Activated CD8-positive, alpha-beta memory T cell treated with anti-CD3 and anti-CD28 coated beads, Interleukin-2, amount 50 U/mL, for 4 hours (primary cell): ENCODE measurements around the gene VAC14.

Experiments
- DNase-seq: peaks from one replicate; pipeline ENCODE4 v3.0.0-alpha.2; 2020

VAC14 gene

GRCh38 chr16:70784692-70785555 lies 16.0 kb downstream of the VAC14 start:
- no peak for DNase-seq

DNA sequence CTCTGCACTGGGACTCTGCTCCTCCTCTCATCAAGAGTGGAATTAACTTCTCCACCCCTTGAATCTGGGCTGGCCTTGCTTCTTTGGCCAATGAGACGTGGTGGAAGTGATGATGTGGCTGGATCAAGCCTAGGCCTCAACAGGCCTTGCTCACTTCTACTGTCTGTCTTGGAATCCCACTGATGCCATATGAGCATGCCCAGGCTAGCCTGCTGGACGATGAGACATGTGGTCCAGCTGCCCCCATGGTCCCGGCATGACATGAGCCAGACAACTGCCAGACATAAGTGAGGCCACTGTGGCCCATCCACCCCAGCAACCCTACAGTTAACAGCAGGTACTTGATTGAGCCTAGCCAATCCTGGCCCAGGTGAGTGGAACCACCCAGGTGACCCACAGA lies 18.7 kb downstream of the VAC14 start:
- DNase-seq = no peak

- DNase-seq = no peak
These were observed 19.2 kb downstream of the VAC14 start for GRCh38 chr16:70781800-70782199.

GRCh38 chr16:70780546-70780945 lies 20.4 kb downstream of the VAC14 start:
- no peak for DNase-seq

DNA sequence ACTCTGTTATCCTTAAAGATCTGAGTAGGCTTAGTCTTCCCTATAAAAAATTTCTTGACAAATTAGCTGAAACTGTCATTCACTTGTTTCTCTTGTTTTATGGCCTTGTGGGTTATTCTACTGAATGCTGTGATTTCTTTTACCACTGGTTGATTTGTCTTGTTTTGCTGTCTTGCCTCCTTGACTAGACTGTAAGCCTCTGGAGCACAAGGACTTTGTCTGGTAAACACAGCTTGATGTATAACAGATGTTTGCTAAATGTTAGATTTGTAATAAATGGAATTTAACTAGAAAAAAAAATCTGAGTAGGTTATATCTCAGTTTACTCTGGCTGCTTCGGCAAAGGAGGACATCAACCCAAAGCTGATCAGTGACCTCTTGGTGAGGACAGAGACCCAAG lies 21.6 kb downstream of the VAC14 start:
- no peak for DNase-seq

- no peak for DNase-seq
These were observed 22.1 kb downstream of the VAC14 start for GRCh38 chr16:70778901-70779309.

- no peak for DNase-seq
These were observed 23.0 kb downstream of the VAC14 start for GRCh38 chr16:70777973-70778406.

DNA sequence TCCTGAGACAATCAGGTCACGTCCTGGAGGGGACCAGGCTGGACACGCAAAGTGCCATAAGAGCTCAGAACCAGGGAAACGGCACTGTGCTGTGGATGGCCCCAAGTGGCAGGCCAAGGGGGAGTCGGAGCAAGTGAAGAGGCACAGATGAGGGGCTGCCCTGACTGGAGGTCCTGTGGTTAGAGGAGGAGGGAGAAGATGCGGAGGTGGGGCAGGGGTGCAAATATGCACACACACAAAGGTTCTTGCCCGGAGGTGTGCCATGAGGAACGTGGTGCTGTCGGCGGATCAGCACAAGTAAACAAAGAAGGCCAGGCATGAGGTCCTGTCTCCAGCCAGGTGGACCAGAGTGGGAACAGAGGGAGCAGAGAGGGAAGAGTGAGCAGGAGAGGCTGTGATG lies 23.5 kb downstream of the VAC14 start:
- no peak for DNase-seq

DNA sequence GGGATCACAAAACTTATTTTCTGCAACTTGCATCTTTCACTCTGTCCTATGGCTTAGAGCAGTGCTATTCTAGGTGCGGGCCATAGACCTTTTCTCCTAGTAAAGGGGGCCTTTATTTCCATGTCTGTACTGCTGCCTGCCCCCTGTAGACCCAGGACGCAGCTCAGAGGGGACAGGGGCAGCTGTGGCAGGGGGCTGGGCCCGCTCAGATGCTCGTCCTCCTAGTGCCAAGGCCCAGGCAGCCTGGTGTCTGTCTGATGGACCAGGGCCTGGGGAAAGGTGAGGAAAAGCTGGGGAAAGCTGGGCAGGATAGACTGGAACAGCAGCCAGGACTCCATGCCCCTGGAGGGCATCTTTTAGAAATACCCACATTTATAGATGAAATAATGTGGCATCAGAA lies 25.6 kb downstream of the VAC14 start:
- no peak for DNase-seq

DNA sequence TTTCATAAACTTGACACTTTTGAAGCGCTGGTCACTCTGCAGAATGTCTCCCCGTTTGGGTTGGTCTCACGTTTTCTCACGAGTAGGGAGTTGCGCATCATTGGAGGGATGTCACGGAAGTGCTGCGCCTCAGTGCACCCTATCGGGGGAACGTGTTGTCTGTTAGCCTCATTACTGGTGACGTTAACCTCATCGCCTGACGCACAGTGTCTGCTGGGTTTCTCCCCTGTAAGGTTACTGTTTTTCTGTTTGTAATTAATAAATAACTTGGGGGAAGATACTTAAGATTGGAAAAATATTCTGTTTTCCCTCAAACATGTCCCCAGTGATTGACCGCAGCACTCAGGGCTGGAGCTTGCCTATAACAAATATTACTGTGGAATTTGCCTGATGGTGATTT lies 26.7 kb downstream of the VAC14 start:
- no peak for DNase-seq

- DNase-seq = no peak
These were observed 28.5 kb downstream of the VAC14 start for GRCh38 chr16:70772493-70772892.

DNA sequence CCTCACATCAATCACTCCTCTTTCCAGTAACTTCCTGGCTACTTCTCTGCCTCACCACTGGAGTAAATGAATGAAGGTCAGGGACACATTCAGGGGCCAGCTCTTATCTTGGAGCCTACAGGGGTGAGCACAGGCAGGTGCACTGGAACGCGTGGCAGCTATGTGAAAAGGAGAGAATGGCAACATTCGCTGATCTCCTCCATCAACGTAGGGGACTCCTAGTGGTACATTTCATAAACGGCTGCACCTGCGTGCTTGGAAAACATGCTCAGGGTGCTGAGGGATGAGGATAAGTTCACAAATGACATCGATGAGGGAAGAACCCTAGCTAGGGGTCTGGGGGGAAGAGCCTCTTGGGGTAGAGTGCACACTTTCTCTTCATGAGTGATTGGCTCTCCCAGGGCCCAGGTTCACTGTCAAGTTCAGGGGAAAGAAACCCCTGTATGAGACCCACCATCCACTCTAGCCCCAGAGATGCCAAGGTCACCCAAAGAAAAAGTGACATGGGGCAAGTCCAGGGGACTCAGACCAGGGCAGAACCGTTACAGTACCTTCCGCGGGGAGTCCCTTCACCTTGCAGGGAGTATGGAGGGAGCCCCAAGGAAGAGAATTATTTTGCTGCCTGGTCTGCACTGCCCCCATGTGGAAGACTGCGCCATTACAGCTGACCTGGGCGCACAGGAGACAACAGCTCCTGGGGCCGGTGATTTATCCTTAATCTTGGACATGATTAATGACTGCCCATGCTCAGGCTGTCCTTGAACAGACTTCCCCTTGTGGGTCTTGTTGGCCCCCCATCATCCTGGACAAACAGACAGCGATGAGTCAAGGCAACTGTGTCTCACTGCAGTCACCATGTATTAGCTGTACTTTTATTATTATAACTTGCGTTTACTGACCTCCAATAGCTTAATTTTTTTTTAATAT lies 30.1 kb downstream of the VAC14 start:
- peak; percentile 60 for DNase-seq

- no peak for DNase-seq
These were observed 30.7 kb downstream of the VAC14 start for GRCh38 chr16:70770291-70770625.

DNA sequence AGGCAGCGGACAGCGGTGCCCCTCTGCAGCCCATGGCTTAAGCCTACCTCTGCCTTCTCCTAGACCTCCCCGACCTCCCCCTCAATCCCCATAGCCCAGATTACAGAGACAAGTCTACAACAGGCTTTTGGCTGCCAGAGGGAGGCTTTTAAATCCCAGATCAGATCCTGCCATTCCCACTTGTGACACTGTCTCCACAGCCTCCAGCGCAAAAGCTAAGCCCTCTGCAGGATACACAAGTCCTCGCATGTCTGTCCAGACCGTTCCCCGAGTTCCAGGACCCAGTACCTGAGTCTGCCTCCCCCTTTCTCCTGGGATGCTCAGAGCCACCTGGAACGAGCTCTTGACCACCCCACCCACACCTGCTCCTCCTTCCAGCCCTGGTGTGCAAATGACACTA lies 31.2 kb downstream of the VAC14 start:
- DNase-seq = no peak

GRCh38 chr16:70769131-70769530 lies 31.8 kb downstream of the VAC14 start:
- DNase-seq = no peak

DNA sequence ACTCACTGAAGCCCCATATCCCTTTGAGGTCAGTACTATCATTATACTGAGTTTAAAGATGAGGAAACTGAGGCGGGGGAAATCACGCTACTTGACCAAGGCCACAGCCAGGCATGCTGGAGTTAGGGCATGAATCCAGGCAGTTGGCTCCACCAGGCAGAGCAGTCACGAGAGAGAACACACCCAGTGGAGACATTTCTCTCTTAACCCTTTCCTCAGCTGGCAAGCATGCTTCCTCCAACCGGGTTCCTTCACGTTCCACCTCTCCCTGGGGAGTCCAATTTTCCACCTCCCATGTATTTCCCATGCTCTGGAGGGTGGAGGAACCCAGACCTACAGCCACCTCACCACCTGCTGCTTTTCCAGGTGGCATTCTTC lies 32.8 kb downstream of the VAC14 start:
- DNase-seq = no peak

GRCh38 chr16:70767377-70768202 lies 33.4 kb downstream of the VAC14 start:
- DNase-seq = no peak

DNA sequence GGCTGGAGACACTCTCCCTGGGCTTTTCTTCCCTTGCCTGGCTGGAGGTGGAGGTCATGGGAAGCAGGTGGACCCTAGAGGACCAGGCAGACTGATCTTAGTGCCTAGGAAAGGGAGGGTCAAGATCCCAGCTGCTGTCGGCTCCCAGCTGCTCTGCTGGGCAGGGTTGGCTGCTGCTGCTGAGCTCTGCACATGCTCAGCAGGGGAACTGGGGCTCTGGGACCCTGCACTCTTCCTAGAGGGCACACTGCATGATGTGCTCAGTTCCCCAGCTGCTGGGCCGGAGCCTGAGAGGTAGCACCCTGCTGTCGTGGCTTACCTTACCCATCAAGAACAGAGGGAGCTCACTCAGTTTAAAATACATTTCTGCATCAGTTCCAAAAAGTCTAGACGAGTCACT lies 34.3 kb downstream of the VAC14 start:
- DNase-seq = no peak

GRCh38 chr16:70766176-70766575 lies 34.8 kb downstream of the VAC14 start:
- DNase-seq = no peak

DNA sequence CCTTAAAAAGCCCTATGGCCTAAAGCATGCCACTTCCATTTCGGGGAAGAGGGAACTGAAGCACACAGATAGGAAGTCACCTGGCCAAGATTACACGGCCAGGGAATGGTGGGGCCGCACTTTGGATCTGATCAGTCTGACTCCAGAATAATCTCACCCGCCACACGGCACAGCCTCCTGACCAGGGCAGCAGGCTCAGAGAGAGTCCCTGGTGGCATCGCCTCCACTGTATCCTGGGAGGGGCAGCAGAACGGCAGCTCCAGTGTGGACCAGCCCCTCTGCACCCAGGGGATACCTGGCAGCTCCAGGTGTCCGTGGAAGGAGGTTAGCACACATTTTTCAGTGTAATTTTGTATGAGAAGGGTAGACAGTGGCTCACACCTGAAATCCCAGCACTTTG lies 35.5 kb downstream of the VAC14 start:
- no peak for DNase-seq

DNA sequence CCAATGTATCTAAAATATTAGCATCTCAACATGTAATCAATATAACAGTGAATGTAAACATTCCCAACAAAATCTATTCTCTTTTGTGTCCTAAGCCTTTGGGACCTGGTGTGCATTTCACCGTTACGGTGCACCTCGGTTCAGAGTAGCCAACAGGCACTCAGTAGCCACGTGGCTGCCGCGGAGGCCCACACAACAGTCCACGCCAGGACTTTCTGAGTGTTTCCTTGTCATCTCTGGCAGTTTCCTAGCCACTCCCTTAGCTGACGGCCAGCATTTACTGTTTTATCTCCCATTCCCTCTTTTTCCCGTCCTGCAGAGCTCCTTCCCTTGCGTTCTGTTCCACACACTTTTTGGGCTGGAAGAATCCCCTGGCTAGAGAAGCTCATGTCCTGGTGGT lies 36.3 kb downstream of the VAC14 start:
- DNase-seq = no peak

- DNase-seq = no peak
These were observed 40.7 kb downstream of the VAC14 start for GRCh38 chr16:70760221-70760620.

DNA sequence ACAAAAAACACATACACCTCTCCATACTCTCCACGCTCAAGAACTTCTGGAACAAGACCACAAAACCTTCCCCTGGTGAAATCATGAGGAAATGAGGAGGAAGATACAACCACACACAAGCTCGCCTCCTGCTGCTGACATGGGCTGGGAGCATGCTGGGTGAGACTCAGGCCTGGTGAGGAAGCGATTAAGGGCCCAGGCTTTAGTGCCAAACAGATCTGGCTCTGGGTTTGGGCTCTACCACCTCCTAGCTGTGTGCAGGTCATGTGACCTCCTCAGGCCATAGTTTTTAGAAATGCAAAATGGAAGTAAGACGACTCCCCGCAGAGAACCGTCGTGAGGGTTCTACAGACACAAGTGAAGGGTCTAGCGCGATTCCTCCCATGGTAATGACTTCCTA lies 41.3 kb downstream of the VAC14 start:
- no peak for DNase-seq
